Right renal cortex interstitium (tissue), 3 donors: ENCODE measurements around the gene MEIKIN. TPM values are rescaled to one million over a fixed set of nuclear protein-coding genes. Genes with fewer than 3 reads are reported as not detected.
"Not testable (repeated sequence)": the region's sequence is repeated elsewhere in the genome, so short reads cannot be mapped to it uniquely, and the experiment has no call there.

Experiments used
- DNase-seq, 3 donors: peaks; one replicate each; pipeline ENCODE4 v3.0.0-alpha.2; 2013; ENCODE audit warnings: low read depth in 3 of 3, low spot score in 2 of 3
- polyA plus RNA-seq, 3 donors: library from polyadenylated mRNA; unstranded; fragments of 120-200 nt; gene quantifications; one replicate each; pipeline ENCODE4 v1.2.1, GENCODE V29; 2013; ENCODE audit not compliant: insufficient read length in 3 of 3

MEIKIN gene
- polyA plus RNA-seq, 3 donors, result 0.18 to 0.19 TPM; not detected in 1

DNA sequence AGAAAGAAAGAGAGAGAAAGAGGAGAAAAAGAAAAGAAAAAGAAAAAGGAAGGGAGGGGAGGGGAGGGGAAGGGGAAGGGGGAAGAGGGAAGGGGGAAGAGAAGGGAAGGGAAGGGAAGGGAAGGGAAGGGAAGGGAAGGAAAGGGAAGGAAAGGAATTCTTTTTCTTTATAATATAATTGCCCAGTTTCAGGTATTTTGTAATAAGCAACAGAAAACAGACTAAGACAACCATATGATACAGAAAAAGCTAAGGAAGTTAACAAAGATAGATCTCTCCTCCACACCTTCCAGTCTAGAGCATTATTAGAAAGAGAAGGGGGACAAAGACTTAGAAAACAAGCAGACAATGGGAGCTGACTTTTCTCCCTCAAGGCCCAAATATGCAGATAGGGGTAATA, 31.0 kb downstream of the MEIKIN start:
- no peak for DNase-seq

DNA sequence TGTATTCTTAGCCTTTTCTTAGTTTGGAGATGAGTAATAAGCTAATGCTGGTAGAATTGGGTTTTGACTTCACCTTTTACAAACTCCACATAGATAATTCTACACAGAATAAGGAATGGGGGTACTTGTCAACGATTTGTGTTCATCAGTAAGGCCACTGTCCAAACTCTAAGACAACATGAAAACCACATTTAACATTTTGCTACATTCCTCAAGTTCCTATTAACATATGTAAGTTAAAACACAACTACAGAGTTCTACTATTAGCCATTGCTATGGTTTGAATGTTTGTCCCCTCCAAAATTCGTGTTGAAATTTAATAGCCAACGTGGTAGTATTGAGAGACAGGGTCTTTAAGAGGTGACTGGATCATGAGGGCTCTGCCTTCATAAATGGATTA, 31.9 kb downstream of the MEIKIN start:
- no peak for DNase-seq

DNA sequence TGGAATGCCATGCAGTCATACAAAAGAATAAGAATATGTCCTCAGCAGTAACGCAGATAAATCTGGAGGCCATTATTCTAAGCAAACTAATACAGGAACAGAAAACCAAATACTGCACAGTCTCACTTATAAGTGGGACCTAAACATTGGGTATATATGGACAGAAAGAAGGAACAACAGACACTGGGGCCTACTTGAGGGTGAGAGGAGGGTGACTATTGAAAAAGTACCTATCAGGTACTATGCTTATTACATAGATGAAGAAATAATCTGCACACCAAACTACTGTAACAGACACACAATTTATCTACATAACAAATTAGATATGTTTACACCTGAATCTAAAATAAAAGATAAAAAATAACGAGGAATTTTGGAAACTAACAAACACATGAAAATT, 38.8 kb downstream of the MEIKIN start:
- DNase-seq, result no peak

DNA sequence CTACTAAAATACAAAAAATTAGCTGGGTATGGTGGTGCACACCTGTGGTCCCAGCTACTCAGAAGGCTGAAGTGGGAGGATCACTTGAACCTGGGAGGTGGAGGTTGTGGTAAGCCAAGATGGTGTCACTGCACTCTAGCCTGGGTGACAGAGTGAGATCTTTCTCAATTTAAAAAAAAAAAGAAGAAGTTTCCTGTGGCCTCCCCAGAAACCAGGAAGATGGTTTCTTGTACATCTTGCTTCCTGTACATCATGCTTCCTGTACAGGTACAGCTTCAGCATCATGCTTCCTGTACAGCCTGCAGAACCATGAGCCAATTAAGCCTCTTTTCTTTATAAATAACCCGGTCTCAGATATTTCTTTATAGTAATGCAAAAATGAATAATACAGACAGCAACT, 43.2 kb downstream of the MEIKIN start:
- DNase-seq, result not testable (repeated sequence)

DNA sequence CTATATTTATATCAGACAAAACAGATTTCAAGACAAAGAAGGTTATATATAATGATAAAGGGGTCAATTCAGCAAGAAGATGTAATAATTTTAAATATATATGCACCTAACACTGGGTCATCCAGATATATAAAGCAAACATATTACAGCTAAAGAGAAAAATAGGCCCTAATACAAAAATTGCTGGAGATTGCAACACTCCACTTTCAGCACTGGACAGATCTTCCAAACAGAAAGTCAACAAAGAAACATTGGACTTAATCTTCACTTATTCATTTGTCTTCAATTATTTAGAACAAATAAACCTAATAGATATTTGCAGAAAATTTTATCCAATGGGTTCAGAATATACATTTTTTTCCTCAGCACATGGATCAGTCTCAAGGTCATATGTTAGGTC, 45.8 kb downstream of the MEIKIN start:
- DNase-seq, result no peak

DNA sequence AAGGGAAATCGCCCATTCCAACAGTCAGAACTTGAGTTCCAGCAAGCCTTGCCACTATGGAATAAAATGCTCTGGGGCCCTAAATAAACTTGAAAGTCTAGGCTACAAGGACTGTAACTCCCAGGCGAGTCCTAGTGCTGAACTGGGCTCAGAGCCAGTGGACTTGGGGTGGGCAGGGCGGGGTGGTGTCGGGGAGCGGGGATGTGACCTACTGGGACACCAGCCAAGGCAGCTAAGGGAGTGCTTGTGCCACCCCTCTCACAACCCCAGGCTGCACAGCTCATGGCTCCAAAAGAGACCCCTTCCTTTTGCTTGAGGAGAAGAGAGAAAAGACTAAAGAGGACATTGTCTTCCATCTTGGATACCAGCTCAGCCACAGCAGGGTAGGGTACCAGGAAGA, 61.5 kb downstream of the MEIKIN start:
- no peak for DNase-seq

DNA sequence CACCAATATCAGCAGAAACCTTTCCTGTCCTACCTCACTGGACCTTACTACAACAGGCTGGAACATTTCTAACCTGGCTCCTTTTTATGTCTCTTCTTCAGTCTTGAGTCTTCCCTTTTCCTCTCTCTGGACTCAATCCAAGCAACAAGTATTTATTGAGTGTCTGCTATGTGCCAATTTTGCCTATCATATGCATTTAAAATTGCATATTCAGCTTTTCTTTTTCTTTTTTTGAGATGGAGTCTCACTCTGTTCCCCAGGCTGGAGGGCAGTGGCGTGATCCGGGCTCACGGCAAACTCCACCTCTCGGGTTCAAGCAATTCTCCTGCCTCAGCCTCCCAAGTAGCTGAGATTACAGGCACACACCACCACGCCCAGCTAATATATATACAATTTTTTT, 65.8 kb downstream of the MEIKIN start:
- no peak for DNase-seq

DNA sequence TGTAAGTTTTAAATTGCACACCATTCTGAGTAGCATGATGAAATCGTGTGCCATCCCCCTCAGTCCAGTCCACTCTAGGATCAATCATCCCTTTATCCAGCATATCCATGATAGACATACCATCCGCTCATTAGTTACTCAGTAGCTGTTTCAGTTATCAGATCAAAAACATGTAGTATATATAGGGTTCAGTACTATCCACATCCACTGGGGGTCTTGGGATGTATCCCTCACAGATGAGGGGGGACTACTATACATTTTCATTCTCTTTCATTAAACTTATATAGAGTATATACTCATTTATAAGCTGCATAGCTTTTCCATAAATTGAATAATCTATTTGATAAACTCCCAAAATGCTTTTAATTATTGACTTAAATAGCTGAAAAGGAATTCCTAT, 67.6 kb downstream of the MEIKIN start:
- DNase-seq, result no peak

DNA sequence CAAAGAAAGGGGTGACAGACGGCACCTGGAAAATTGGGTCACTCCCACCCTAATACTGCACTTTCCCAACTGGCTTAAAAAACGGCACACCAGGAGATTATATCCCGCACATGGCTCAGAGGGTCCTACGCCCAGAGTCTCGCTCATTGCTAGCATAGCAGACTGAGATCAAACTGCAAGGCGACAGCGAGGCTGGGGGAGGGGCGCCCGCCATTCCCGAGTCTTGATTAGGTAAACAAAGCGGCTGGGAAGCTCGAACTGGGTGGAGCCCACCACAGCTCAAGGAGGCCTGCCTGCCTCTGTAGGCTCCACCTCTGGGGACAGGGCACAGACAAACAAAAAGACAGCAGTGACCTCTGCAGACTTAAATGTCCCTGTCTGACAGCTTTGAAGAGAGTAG, 74.2 kb downstream of the MEIKIN start:
- not testable (repeated sequence) for DNase-seq

DNA sequence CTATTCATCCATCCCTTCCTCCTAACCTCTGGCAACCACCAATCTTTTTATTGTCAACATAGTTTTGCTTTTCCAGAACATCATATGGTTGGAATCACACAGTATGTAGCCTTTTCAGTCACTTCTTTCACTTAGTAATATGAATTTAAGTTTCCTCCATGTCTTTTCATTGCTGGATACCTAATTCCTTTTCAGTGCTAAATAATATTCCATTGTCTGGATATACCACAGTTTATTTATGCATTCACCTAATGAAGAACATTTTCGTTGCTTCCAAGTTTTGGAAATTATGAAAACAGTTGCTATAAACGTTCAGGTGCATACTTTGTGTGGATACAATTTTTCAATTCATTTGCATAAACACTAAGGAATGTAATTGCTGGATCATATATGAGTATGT, 77.9 kb downstream of the MEIKIN start:
- DNase-seq, result no peak

DNA sequence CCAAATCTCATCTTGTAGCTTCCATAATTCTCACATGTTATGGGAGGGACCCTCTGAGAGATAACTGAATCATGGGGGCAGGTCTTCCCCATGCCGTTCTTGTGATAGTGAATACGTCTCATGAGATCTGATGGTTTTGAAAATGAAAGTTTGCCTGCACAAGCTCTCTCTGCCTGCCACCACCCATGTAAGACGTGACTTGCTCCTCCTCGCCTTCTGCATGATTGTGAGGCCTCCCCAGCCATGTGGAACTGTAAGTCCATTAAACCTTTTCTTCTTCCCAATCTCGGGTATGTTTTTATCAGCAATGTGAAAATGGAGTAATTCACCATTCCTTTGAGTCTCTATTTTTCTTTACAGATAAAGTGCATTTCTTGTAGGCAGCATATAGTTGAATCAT, 81.8 kb downstream of the MEIKIN start:
- no peak for DNase-seq

DNA sequence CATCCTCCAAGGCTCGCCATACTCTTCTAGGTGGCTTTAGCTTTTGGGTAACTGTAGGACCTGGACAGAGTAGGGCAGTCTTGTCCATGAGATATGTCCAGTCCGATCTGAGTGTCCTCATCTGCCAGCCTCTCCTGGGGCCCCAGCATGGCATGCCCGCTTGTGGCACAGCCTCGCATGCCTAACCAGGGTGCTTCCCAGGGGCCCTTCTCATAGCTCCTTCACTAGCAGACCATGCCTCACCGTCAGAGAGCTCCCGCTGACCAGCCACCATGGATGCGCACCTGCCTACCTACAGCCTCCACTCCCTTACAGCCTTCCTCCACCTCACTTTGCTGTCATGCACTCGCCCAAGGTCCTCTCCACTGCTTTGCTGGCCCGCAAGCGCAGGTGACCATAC, 88.1 kb downstream of the MEIKIN start:
- DNase-seq, result no peak

DNA sequence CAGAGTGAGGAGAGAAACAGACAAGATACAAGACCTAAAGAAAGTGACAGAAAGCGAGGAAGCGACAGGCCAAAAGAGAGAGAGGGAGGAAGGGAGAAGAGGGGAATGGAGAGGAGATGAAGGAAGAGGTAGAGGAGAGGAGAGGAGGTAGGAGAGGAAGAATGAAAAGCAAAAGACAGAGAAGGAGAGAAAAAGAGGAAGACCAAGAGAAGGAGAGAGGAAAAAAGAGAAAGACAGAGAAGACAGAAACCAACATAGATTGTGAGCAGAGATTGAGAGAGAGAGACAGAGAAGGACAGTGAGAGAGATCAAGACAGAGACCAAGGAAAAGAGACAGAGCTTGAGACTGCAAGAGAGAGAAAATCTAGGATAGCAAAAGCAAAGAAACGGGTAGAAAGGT, 90.0 kb downstream of the MEIKIN start:
- DNase-seq, result no peak

DNA sequence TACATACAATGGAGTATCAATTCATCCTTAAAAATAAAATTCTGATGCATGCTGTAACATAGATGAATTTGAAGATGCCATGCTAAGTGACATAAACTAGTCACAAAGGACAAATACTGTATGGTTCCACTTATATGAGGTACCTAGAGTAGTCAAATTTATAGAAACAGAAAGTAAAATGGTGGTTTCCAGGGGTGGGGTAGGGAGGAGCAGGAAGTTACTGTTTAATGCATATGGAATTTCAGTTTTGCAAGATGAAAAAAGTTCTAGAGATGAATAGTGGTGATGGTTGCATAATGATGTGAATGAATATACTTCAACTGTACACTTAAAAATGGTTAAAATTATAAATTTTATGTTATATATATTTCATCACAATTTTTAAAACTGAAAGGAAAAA, 91.3 kb downstream of the MEIKIN start:
- DNase-seq, result no peak

DNA sequence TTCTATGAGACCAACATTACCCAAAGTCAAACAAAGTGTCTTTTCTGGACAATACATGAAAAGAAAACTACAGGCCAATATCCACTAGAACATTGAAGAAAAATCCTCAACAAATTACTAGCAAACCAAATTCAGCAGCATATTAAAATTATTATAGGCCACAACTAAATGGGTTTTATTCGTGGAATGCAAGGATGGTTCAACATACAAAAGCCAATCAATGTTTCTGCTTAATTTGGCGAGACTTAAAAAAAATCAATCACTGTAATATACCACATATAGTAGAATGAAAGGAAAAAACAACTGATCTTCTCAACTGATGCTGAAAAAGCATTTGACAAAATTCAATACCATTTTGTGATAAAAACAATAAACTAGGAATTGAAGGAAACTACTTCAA, 96.8 kb downstream of the MEIKIN start:
- no peak for DNase-seq

DNA sequence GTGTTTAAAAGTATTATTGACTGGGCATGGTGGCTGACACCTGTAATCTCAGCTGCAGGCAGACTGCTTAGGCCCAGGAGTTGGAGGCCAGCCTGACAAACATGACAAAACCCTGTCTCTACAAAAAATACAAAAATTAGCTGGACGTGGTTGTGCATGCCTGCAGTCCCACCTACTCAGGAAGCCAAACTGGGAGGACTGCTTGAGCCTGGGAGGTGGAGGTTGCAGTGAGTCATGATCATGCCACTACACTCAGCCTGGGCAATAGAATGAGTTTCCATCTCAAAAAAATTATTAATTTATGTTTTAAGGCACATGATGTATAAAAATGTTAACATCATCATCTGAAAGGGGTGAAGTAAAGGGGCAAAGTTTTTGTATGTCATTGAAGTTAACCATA, 98.9 kb downstream of the MEIKIN start:
- no peak for DNase-seq

DNA sequence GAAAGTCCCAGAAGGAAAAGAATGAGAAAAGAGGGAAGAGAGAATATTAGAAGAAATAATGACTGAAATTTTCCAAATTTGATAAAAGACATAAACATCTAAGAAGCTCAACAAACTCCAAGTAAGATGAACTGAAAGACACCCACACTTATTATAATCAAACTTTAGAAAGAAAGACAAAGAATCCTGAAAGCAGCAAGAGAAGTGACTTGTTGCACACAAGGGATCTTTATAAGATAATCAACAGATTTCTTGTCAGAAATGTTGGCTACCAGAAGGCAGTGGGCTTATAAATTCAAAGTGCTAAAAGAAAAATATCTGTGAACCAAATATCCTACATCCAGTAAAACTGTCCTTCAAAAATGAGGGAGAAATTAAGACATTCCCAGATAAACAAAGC, 99.6 kb downstream of the MEIKIN start:
- DNase-seq, result no peak

DNA sequence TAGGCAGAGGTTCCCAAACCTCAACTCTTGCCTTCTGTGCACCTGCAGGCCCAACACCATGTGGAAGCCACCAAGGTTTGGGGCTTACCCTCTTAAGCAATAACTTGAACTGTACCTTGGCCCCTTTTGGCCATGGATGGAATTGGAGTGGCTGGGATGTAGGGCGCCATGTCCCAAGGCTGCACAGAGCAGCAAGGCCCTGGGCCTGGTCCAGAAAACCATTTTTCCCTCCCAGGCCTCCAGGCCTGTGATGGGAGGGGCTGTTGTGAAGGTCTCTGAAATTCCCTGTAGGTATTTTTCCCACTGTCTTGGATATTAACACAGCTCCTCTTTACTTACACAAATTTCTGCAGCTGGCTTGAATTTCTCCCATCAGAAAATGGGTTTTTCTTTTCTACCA, 102.5 kb downstream of the MEIKIN start:
- not testable (repeated sequence) for DNase-seq

DNA sequence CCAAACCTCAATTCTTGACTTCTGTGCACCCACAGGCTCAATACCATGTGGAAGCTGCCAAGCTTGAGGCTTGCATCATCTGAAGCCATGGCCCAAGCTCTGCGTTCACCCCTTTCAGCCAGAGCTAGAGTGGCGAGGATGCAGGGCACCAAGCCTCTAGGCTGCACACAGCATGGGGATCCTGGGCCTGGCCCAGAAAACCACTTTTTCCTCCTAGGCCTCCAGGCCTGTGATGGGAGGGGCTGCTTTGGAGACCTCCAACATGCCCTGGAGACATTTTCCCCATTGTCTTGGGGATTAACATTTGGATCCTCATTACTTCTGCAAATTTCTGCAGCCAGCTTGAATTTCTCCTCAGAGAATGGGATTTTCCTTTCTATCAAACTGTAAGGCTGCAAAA, 112.8 kb downstream of the MEIKIN start:
- not testable (repeated sequence) for DNase-seq

DNA sequence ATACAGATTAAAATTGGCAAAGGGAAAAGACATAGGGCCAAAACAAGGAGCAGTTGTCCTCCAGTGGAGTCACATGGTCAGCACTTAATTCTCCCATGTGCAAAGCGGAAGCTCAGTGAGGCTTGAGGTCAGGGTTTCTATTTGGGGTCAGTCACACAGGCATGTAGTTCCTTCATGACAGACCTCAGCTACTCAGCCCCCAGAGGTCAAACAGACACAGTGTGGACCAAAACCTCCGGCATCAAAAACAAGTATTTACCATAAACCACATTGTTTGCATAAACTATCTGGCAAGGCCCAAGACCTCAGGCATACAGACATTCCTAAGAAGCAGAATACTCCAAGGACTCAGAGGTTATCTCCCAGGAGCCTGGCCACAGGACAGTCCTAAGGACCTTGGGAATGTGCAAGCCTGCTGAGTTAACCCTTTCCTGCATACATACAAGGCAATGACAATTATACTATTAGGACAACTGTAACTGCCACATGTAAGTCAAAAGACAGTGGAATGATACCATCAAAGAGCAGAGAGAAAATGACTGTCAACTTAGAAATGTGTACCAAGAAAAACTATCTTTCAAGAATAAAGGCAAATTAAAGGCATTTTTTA, 120.0 kb downstream of the MEIKIN start:
- no peak for DNase-seq

DNA sequence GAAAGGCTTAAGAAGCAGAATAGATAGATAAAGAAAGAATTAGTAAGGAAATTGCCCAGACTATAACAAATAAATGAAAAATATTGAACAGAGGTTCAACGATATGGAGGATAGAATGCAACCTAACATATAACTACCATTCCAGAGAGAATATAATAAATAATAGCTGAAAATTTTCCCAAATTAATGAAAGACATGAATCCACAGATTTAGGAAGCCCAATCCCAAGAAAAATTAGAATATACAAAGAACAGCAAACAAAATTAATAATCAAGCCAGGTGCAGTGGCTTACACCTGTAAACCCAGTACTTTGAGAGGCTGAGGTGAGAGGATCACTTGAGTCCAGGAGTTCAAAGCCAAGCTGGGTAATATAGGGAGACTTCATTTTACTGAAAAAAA, 120.8 kb downstream of the MEIKIN start:
- no peak for DNase-seq

DNA sequence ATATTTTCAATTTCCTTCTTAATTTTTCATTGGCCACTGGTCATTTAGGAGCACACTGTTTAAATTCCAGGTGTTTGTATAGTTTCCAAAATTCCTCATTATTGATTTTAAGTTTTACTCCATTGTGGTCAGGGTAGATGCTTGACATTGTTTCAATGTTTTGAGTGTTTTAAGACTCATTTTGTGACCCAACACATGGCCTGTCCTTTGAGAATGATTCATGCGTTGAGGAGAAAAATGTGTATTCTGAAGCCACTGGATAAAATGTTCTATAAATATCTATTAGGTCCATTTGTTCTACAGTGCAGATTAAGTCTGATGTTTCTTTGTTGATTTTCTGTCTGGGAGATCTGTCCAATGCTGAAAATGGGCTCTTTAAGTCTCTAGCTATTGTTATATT, 124.2 kb downstream of the MEIKIN start:
- DNase-seq, result no peak

DNA sequence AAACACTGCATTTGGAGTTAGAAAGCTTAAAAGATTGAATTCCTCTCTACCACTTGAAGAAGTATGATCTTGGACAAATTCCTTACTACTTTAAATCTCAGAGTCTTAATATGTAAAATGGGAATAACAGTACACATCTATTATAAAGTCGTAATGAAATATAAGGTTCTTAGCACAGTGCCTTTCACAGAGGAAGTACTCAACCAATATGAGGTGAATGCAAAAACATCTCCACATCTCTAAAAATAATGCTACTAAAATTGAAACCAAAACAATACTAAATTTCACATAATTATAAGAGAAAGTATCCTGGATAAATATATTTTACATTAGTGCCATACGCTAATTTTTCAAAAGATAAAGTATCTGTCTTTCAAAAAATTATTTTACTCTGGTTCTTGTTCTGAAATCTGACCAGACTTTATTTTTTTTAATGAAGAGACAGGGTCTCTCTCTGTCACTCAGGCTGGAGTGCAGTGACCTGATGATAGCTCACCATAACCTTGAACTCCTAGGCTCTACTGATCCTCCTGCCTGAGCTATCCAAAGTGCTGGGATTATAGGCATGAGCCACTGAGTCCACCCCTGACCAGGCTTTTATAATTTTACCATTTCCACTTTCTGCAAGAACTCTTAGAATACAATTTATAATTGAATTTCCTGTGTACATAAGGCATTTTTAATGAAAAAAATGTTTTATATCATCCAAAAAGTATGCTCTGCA, 127.3 kb downstream of the MEIKIN start:
- DNase-seq, result no peak
